Colonic mucosa (tissue), 4 donors: ENCODE measurements around the gene GALNT3. TPM values are rescaled to one million over a fixed set of nuclear protein-coding genes. Genes with fewer than 3 reads are reported as not detected.

Experiments
- DNase-seq: peaks from one replicate; pipeline ENCODE4 v3.0.0-alpha.2; 2020
- H3K27ac ChIP-seq: fragments of 200-600 bp; one replicate; pipeline ENCODE4 v1.8.0; 2021
- H3K27me3 ChIP-seq: fragments of 200-600 bp; one replicate; pipeline ENCODE4 v1.8.0; 2021
- H3K36me3 ChIP-seq: fragments of 200-600 bp; one replicate; pipeline ENCODE4 v1.8.0; 2021
- H3K4me1 ChIP-seq: fragments of 200-600 bp; one replicate; pipeline ENCODE4 v1.8.0; 2021; ENCODE audit warnings: mild to moderate bottlenecking
- H3K4me3 ChIP-seq: fragments of 200-600 bp; one replicate; pipeline ENCODE4 v1.8.0; 2021
- H3K9ac ChIP-seq, 2 donors: one replicate each; pipeline ENCODE4 v1.7.0; 2013; ENCODE audit warnings: control low read depth in 2 of 2, low read depth in 2 of 2, low read length in 2 of 2
- H3K9me3 ChIP-seq: fragments of 200-600 bp; one replicate; pipeline ENCODE4 v1.8.0; 2021
- CTCF ChIP-seq: fragments of 200-600 bp; IDR thresholded peaks from one replicate; pipeline ENCODE4 v1.8.0; 2022; ENCODE audit warnings: antibody characterized with exemption, mild to moderate bottlenecking
- intact Hi-C: fragments of 100-400 bp; cut with DNase I; formaldehyde crosslinking; loops from one replicate; pipeline ENCODE4 v1.14.1; 2022
- total RNA-seq, 2 donors: library from RNA; stranded (reverse); fragmentation: NEBNext Ultra II Directional in 1 of 2; extraction: Animal tissue kit (Norgen Biotek cat#: 25700) in 1 of 2; gene quantifications; one replicate each; pipeline ENCODE4 v1.2.1, GENCODE V29; 2021
- donor health status: healthy.
- donor health status: DM: no; HTN: no; CAD: no.
- donor health status: DM: no; HTN: no; CAD: no.

Gene GALNT3
- total RNA-seq, 2 donors from 2014 or later, result 86.2 to 117 TPM

GRCh38 chr2:165772183-165772582 lies 21.9 kb downstream of the GALNT3 start:
- Histone ChIP-seq H3K9ac (no peak overlapping the region), H3K36me3 (no peaks in the 10 kb centered on the region), H3K9me3 (no peaks in the 10 kb centered on the region), H3K27me3 (no peaks in the 10 kb centered on the region), H3K4me3 (no peak overlapping the region), H3K27ac (no peak overlapping the region), H3K4me1 (peaks cover under 1% of the 10 kb centered on the region)
- intact Hi-C loops, result loop anchor here (5.0 to 10.0 kb wide), 2 partner anchors 103 to 370 kb away; no protein-coding TSS in a partner anchor
- DNase-seq, result no peak
- no peak for TF ChIP-seq CTCF

GRCh38 chr2:165766326-165766927 lies 27.6 kb downstream of the GALNT3 start:
- intact Hi-C loops, result no loop called here
- no peaks in the 10 kb centered on the region for H3K27me3 ChIP-seq
- H3K36me3 ChIP-seq, result no peaks in the 10 kb centered on the region
- no peaks in the 10 kb centered on the region for H3K9me3 ChIP-seq
- H3K9ac ChIP-seq, result no peak overlapping the region
- H3K4me3 ChIP-seq, result no peak overlapping the region
- peaks cover 5% of the 10 kb centered on the region for H3K4me1 ChIP-seq
- DNase-seq, result peak; percentile 37
- no peak overlapping the region for H3K27ac ChIP-seq
- no peak for TF ChIP-seq CTCF

GRCh38 chr2:165762723-165763122 lies 31.3 kb downstream of the GALNT3 start:
- H3K27me3 ChIP-seq, result no peaks in the 10 kb centered on the region
- H3K9ac ChIP-seq, result no peak overlapping the region
- no peak overlapping the region for H3K4me3 ChIP-seq
- intact Hi-C loops, result no loop called here
- H3K36me3 ChIP-seq, result no peaks in the 10 kb centered on the region
- H3K9me3 ChIP-seq, result no peaks in the 10 kb centered on the region
- DNase-seq, result no peak
- H3K4me1 ChIP-seq, result peaks cover 5% of the 10 kb centered on the region
- H3K27ac ChIP-seq, result no peak overlapping the region
- no peak for TF ChIP-seq CTCF

- intact Hi-C loops, result no loop called here
- H3K36me3 ChIP-seq, result no peaks in the 10 kb centered on the region
- DNase-seq, result no peak
- TF ChIP-seq CTCF, result no peak
- no peaks in the 10 kb centered on the region for H3K4me1 ChIP-seq
- H3K27me3 ChIP-seq, result no peaks in the 10 kb centered on the region
- H3K9ac ChIP-seq, result no peak overlapping the region
- no peak overlapping the region for H3K27ac ChIP-seq
- no peaks in the 10 kb centered on the region for H3K9me3 ChIP-seq
- no peak overlapping the region for H3K4me3 ChIP-seq
Observed at GRCh38 chr2:165757906-165758675, 36.0 kb downstream of the GALNT3 start.

GRCh38 chr2:165746501-165746900 lies 47.5 kb downstream of the GALNT3 start:
- intact Hi-C loops, result no loop called here
- H3K9me3 ChIP-seq, result no peaks in the 10 kb centered on the region
- DNase-seq, result no peak
- H3K27ac ChIP-seq, result no peak overlapping the region
- no peaks in the 10 kb centered on the region for H3K4me1 ChIP-seq
- no peak for TF ChIP-seq CTCF
- H3K27me3 ChIP-seq, result no peaks in the 10 kb centered on the region
- no peak overlapping the region for H3K9ac ChIP-seq
- H3K4me3 ChIP-seq, result no peak overlapping the region
- no peaks in the 10 kb centered on the region for H3K36me3 ChIP-seq
